Stimulated activated CD4-positive, alpha-beta T cell treated with anti-CD3 and anti-CD28 coated beads, Interleukin-1b, Interleukin-23, amount 100 ng/mL, for 4 hours (primary cell): ENCODE measurements around the gene GPHN.

ENCODE experiments used
- DNase-seq, 2 donors: peaks; one replicate each; pipeline ENCODE4 v3.0.0-alpha.2; 2020; ENCODE audit warnings: low read depth in 2 of 2

GPHN gene

DNA sequence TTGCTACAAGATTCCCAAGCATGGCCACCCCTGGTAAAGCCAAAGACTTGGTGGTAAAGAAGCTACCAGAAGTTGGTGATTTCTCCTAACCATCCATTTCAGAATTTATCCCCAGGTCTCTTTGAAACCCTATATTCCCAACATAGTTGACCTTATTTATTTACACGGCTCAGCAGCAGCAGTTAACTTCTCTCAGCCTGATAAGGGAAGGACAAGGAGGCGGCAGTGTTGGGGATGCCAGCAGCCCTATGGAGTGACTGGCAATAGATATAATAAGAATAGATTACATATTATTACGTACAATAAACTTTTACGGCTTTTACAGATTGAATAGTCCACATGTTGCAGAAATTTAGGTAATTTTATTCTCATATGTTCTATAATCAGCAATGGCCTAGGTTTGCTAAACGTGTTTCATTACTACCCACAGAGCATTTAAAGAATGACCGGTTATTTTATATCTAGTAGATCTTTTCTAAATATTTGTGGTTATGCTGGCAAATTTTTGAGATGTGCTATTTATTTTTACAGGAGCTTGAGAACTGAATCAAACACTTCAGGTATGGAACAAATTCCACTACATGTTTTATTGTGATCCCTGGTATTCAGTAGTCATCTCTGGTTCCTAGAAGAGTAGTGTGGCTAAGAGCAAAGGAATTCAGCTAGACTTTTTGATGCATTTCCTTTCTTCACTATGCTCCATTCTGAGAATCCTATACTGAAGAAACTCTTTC lies 713.5 kb downstream of the GPHN start:
- no peak for DNase-seq

DNA sequence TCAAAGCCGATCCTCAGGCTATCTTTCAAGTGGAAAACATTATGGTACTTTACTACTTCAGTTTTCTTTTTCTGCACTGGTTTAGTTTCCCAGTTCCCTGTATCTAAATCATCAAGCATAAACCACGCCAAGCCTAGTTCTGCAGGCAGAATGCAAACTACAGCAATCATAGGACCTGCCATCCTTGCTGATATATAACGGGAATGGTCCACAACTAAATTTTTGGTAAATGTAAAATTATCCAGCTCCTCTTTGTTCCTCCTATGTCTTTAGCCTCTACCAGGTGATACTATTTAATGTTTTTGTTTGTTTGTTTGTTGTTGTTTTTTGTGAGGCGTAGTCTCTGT lies 714.0 kb downstream of the GPHN start:
- DNase-seq, result no peak

DNA sequence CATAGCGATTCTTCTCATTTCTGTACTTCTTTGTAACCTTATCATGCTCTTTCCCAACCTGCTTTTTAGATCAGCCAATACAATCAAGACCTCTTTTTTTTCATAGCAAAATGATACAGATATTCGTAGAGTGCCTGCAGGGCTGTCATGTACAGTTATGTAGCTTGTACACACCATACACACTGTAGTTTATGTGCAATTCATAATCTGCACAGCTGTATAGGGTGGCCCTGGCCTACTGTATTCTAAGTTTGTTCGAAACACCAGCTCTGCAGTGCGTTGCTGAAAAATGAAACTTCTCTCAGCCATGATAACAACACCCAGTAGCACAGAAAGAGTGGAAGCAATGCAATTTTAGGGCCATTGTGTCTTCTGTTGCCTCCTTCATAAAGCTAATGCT lies 717.6 kb downstream of the GPHN start:
- DNase-seq, result no peak

DNA sequence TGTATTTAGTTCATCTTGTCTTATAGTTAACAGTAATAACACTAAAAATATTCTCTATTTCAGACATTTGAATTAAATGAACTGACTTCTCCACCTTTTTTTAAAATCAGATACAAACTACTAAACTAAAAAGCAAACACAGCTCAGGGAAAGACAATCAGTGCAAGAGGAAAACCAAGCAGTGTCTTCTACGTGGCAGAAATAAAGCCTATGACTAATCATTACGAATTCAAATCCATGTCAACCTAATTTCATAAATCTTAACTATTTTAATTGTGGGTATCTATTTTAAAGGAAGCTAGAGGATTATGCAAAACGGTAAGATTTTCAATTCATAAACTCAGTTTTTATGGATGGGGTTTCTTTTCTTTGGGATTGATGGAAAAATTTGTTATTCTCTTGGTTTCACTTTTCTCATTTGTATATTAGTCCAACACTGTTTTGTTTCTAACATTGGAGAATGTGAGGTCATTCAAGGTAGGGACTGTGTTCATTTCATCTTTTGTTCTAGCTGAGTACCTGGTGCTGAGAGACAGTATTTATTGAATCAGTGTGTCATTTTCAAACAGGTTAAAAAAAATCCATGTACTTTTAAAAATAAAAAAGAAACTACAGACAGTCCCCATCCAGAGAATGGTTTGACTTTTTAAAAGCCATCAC lies 720.5 kb downstream of the GPHN start:
- no peak for DNase-seq
